ENCODE measurements around the gene CIAPIN1. TPM values are rescaled to one million over a fixed set of nuclear protein-coding genes. Genes with fewer than 3 reads are reported as not detected.

Gene CIAPIN1
- total and polyA plus RNA-seq, 2 of the 8 experiments (the other 6 are each of a cell fraction or from before 2014, with no cell fraction given): 76.8 to 83.6 TPM

GRCh38 chr16:57388359-57389086 is 58.7 kb downstream of the CIAPIN1 start (continued):
- no peak for TF ChIP-seq ATF3 (IDR thresholded peaks at IDR 0.05; ENCODE audit: insufficient read depth, low read depth, low read length)

All from H1 (cell line).